KOPT-K1 (cell line): Measurements from ENCODE around the gene NUDT3.

Experiments
- H3K27ac ChIP-seq: fragments of 200-600 bp; sonication (generic); 2 replicates; pipeline ENCODE4 v1.5.1; 2016; ENCODE audit warnings: antibody characterized with exemption, mild to moderate bottlenecking, low read depth, low read length; ENCODE audit not compliant: poor library complexity, severe bottlenecking
- H3K36me3 ChIP-seq: fragments of 200-600 bp; sonication (generic); 2 replicates; pipeline ENCODE4 v1.5.1; 2017; ENCODE audit warnings: antibody characterized with exemption, mild to moderate bottlenecking, low read length, moderate library complexity; ENCODE audit not compliant: insufficient read depth
- H3K9me3 ChIP-seq: fragments of 200-600 bp; sonication (generic); 2 replicates; pipeline ENCODE4 v1.5.1; 2017; ENCODE audit warnings: antibody characterized with exemption, low read length, mild to moderate bottlenecking; ENCODE audit not compliant: insufficient read depth, poor library complexity, severe bottlenecking

Gene NUDT3

DNA sequence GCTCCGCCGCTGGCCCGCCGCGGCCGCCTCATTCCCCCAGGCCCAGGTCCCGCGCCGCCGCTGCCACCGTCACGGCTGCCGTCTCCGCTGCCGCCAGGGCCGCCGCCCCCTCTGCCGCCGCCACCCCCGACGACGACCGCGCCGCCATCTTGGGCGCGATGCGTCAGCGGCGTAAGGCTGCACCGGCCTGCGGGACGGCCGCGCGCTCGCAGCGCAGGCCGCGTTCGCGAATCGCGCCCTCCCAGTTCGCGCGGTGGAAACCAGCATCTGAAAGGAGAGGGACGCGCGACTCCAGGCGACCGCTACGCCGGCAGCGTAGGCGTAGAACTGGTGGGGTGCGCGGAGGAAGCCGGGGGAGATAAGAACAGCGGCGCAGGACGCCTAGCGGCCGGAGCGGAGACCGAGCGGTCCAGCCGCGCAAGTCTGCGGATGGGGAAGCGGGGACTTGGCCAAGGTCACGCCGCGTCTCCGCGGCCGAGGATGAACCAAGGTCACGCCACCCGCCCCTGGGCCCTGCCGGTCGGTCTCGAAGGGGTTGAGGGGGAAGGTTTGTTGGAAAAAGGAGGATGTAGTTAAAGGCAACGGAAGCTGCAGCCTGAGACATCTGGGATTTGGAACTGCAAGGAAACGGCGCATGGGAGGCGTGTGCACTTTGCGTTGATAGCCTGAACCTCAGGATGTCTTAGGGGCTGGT, at the start of gene NUDT3:
NUDT3 (minus strand) TSS at position 173 of the 694 bp plus-strand sequence. CDS start 307 bp downstream, outside the sequence.
- Histone ChIP-seq H3K36me3 (no peaks in the 10 kb centered on the region), H3K9me3 (peaks cover 6% of the 10 kb centered on the region), H3K27ac (peak within 1 kb of the TSS; percentile 83)

DNA sequence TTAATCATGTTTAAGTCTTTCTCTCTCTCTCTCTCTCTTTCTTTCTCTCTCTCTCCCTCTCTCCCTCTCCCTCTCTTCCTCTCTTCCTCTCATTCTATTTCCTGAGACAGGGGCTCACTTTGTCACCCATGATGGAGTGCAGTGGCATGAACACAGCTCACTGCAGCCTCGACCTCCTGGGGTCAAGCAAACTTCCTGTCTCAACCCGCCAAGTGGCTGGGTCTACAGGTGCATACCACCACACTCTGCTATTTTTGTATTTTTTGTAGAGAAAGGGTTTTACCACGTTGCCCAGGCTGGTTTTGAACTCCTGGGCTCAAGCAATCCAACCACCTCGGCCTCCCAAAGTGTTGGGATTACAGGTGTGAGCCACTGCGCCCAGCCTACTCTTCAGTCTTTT, 49.1 kb upstream of the NUDT3 start:
- Histone ChIP-seq H3K27ac (no peak overlapping the region), H3K36me3 (no peaks in the 10 kb centered on the region), H3K9me3 (no peaks in the 10 kb centered on the region)

DNA sequence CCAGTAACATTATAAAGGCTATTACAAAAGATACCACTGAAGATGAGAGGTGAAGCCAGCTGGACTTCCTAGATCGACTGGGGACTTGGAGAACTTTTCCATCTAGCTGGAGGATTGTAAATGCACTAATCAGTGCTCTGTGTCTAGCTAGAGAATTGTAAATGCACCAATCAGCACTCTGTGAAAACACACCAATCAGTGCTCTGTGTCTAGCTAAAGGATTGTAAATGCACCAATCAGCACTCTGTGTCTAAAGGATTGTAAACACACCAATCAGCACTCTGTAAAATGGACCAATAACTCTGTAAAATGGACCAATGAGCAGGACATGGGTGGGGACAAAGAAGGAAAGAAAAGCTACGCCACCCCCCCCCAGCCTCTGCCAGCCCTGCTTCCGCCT, 47.0 kb upstream of the NUDT3 start:
- Histone ChIP-seq H3K27ac (no peak overlapping the region), H3K9me3 (no peaks in the 10 kb centered on the region), H3K36me3 (no peaks in the 10 kb centered on the region)

DNA sequence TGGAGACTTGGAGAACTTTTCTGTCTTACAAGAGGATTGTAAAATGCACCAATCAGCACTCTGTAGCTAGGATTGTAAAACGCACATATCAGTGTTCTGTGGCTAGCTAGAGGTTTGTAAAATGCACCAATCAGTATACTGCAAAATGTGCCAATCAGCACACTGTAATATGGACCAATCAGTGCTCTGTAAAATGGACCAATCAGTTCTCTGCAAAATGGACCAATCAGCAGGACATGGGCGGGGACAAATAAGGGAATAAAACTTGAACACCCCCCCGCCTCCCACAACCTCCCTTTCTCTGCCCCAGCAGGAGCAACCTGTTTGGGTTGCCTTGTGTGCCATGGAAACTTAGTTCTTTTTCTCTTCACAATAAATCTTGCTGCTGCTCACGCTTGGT, 46.2 kb upstream of the NUDT3 start:
- no peak overlapping the region for H3K27ac ChIP-seq
- H3K36me3 ChIP-seq = no peaks in the 10 kb centered on the region
- no peaks in the 10 kb centered on the region for H3K9me3 ChIP-seq

DNA sequence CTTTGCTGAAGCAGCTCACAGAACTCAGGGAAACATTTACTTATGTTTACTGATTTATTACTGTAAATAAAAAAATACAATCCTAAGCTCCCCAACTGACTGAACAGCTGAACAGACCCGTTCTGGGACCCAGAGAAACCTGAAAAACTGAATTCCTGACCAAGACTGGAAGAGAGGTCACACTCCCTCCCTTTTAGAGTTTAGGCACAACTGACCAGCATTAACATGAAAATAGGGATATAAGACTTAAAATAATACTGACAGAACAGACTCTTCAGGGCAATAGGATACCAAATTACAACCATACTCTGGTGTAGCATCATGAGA, 45.1 kb upstream of the NUDT3 start:
- H3K9me3 ChIP-seq = no peaks in the 10 kb centered on the region
- H3K36me3 ChIP-seq = no peaks in the 10 kb centered on the region
- H3K27ac ChIP-seq = no peak overlapping the region

DNA sequence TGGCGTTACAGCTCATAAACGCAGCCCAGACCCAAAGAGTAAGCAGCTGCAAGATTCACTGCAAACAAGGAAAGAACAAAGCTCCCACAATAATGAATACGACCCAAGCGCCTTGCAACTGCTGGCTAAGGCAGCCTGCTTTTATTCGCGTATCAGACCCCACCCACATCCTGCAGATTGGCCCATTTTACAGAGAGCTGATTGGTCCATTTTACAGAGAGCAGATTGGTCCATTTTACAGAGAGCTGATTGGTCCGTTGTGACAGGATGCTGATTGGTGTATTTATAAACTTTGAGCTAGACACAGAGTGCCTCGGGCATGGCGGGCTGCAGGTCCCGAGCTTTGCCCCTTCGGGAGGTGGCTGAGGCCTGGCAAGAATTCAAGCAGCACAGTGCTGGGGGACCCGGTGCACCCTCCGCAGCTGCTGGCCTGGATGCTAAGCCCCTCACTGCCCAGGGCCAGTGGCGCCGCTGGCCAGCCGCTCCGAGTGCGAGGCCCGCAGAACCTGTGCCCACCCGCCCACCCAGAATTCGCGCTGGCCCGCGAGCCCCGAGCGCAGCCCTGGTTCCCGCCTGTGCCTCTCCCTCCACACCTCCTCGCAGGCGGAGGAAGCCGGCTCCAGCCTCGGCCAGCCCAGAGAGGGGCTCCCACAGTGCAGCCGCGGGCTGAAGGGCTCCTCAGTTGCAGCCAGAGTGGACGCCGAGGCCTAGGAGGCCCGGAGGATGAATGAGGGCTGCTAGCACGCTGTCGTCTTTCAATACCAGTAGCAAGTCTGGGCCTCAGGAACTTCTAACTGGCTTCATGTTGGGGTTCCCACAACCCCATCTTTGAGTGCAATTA, 44.6 kb upstream of the NUDT3 start:
- Histone ChIP-seq H3K9me3 (no peaks in the 10 kb centered on the region), H3K27ac (no peak overlapping the region), H3K36me3 (no peaks in the 10 kb centered on the region)

DNA sequence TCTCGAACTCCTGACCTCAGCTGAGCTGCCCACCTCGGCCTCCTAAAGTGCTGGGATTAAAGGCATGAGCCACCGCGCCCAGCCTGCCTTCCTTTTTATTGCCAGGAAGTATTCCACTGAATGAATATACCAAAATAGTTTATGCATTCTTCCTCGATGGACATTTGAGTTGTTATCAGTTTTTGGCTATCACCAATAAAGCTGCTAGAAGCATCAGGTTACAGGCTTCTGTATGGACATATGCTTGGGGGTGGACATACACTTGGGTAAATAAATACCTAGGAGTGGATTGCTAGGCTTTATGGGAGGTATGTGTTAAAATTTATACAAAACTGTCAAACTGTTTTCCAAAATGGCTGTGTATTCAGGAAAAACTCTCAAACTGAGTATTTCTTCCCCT, 43.4 kb upstream of the NUDT3 start:
- Histone ChIP-seq H3K36me3 (no peaks in the 10 kb centered on the region), H3K9me3 (no peaks in the 10 kb centered on the region), H3K27ac (no peak overlapping the region)

DNA sequence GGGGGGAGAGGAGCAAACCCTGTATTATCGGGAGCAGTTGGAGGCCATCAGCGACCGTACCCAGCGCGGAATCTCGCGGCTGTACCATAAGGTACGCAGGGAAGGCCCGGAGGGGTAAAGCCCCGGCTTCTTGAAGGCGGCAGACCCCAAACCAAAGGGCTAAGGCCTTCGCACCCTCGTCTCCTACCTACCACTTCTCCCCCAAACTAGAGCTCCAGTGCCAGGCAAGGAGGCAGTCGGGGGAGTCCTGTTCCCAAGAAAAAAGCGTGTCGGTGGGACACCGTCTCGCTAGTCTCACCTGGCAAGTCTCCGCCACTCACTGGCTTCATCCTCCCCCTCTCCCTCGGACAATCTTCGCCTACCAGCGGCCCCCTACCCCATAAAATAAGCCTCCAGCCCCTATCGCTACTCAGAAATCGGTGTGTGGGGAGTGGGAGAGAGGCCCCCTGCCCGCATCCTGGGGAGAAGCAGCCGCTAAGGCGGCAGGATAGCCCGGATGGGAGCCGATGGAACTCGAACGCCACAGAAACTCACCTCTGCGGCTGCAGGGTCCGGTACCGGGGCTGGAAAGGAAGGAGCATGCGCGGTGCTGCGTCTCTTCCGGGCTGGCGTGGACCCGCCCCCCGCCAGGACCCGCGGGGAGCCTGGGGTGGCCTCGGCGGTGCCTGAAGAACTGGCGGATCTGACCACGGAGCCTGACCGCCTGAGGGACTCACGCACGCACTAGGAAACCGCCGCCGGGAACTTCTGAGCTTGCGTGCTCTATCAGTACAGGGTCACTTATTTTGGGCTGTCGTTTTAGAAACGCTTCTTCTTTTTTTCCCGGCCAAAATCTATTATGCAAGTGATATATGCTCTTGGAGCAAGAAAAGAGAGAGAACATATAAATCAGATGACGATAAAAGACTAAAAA, 33.3 kb upstream of the NUDT3 start, which contains the start of gene RPS10:
RPS10 (minus strand) TSS at position 572 of the 913 bp plus-strand sequence. CDS start 848 bp downstream, outside the sequence.
- H3K9me3 ChIP-seq = peaks cover 2% of the 10 kb centered on the region
- H3K27ac ChIP-seq = peak within 1 kb of the TSS; percentile 81
- H3K36me3 ChIP-seq = peaks cover 47% of the 10 kb centered on the region

DNA sequence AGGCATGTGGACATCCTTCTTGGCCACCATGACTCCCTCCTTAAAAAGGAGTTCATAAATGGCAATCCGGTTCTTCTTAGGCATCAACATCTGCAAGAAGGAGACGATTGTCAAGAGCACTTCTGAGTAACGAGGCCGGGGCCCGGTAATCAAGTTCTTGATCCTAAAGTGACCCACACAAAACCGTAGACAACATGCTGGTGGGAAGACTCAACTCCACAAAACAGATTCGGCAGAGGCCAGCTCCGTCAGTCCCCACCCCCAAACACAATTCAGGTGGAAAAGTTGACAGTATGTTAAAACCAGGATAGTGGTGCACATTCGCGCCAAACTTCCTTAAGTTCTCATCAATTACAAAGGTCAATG, 32.6 kb upstream of the NUDT3 start:
- Histone ChIP-seq H3K36me3 (peaks cover 54% of the 10 kb centered on the region), H3K27ac (peak overlapping the region; percentile 81)

DNA sequence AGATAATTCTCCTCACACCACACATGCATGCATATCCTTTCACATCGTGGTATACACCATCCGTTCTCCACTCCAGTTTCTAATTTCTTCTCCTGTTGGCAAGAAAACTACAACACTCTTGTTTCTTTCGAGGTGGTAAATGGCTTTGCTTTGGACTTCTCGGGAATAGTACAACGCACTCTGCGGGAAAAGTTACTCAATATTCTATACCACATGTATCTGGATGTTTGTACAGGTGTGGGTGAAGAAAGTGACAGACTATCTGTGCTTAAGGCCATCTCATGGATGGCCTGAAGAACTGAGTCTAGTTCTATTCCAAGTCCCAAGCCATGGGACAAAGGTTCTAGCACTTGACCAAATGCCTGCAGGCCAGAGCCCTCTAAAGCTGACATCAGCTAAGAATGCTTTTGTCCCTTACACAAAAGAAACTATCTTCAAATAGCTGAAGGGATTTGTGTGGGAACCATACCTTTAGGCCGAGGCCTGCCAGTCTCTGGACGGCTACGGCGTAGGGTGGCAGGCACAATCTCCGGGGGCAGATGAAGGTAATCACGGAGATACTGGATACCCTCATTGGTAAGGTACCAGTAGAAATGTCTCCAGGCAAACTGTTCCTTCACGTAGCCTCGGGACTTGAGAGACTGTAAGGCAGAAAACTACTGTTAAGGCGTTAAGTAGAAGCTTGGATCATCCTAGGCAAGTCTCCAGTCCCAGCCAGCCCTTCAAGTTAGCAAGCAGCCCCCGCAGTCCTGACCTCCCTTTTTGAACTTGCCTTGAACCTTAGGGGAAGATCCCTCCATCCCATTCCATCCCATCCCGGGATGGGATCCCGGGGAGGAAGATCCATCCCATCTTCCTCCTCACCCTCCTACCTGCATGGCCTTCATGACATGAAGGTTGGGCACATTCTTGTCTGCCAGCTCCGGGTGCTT, 32.0 kb upstream of the NUDT3 start:
- H3K9me3 ChIP-seq = no peaks in the 10 kb centered on the region
- peak overlapping the region; percentile 81 for H3K27ac ChIP-seq
- H3K36me3 ChIP-seq = peaks cover 60% of the 10 kb centered on the region

More for the DNA sequence above, 32.6 kb upstream of the NUDT3 start:
- H3K9me3 ChIP-seq = no peaks in the 10 kb centered on the region

DNA sequence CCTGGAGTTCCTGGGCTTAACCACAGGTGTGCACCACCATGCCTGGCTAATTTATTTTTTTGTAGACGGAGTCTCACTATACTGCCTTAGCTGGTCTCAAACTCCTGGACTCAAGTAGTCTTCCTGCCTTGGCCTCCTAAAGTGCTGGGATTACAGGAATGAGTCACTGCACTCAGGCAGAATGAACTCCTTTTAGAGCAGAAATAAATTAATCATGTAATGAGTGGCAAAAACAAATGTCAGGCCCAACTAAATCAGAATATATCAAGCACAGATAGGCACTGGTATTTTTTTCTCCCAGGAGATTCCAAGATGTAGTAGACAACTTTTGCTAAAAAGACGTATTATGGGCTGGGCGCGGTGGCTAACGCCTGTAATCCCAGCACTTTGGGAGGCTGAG, 30.8 kb upstream of the NUDT3 start:
- no peaks in the 10 kb centered on the region for H3K9me3 ChIP-seq
- peaks cover 72% of the 10 kb centered on the region for H3K36me3 ChIP-seq
- no peak overlapping the region for H3K27ac ChIP-seq

DNA sequence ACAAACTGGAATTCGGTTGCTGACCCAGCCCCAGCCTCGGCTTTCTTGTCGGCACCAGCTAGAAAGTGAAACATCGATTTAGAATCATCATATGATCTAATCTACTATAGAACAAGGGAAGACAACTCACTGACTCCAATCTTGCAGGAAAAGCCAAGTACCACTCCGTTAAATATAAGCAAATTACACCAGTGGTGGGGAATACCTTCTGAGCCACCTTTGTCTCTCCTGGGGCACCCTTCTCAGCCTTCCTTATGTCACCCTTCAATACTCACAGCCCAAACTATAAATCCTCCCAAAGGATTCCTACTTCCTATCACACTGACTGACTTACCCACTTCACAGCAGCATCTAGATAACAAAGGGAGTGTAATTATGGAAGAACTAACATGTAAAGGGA, 25.9 kb upstream of the NUDT3 start:
- Histone ChIP-seq H3K36me3 (peaks cover 97% of the 10 kb centered on the region), H3K27ac (no peak overlapping the region), H3K9me3 (no peaks in the 10 kb centered on the region)

DNA sequence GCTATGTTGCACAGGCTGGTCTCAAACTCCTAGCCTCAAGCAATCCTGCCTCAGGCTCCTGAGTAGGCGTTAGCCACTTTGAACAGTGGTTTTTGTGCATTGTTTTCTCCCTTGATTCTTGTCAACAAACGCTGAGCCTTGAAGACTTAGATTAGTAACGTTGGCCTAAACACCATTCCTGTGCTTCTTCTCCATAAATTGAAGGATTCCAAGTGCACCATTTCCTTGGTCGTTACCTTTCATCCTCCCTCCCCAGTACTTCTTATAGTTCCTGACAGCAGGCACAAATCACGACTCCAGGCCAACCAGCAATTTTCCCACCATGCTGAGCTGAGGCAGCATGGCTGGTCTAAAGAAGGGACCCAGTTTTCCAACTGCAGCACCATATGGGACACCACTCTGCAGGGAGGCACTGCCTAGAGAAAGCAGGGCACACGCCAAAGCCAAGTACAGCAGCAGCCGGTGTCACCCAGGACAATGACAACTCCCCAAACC, 24.5 kb upstream of the NUDT3 start:
- peaks cover 93% of the 10 kb centered on the region for H3K36me3 ChIP-seq
- no peaks in the 10 kb centered on the region for H3K9me3 ChIP-seq
- no peak overlapping the region for H3K27ac ChIP-seq
